Measurements from ENCODE around the gene PLXNA2. TPM values are rescaled to one million over a fixed set of nuclear protein-coding genes. Genes with fewer than 3 reads are reported as not detected.

Gene PLXNA2
- total RNA-seq, 1 donor from 2014 or later: 17.7 TPM

DNA sequence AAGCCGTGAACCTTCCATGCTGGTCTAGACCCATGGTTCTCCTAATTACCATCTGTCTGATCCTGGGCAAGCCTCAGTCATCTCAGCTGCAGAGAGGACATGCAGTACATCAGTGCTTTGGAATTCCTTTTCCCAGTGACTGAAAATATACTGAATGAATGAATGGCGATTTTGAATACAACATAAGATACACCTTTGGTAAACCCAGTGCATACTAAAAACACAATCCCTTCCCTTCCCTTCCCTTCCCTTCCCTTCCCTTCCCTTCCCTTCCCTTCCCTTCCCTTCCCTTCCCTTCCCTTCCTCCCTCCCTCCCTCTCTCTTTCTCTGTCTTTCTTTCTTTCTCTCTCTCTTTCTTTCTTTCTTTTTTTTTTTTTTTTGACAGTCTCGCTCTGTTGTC is 21.3 kb upstream of the PLXNA2 start:
- no peak overlapping the region for H3K27ac Mint-ChIP-seq (ENCODE audit: unreplicated experiment)
- no peaks in the 10 kb centered on the region for H3K36me3 ChIP-seq (ENCODE audit: insufficient read depth, low read length)
- no peak for DNase-seq (ENCODE audit: low read depth)
- H3K9me3 Mint-ChIP-seq (ENCODE audit: unreplicated experiment): peaks cover 1% of the 10 kb centered on the region
- H3K36me3 Mint-ChIP-seq (ENCODE audit: low read depth, unreplicated experiment): no peaks in the 10 kb centered on the region
- no peak overlapping the region for H3K4me3 ChIP-seq (ENCODE audit: insufficient read depth, low read depth, low read length)
- no peak overlapping the region for H3K9ac ChIP-seq (ENCODE audit: low read length)
- peaks cover 29% of the 10 kb centered on the region for H3K27me3 Mint-ChIP-seq (ENCODE audit: low read depth, unreplicated experiment)
- no peaks in the 10 kb centered on the region for H3K4me1 ChIP-seq (ENCODE audit: insufficient read depth, low read length)
- peaks cover 22% of the 10 kb centered on the region for H3K4me1 Mint-ChIP-seq (ENCODE audit: low read depth, unreplicated experiment)
- peaks cover 38% of the 10 kb centered on the region for H3K27me3 ChIP-seq (ENCODE audit: insufficient read depth, low read length)
- no peak for FAIRE-seq
- TF ChIP-seq CTCF (IDR thresholded peaks at IDR 0.05; ENCODE audit: insufficient read depth, low read depth, low read length) (no peak), EZH2 (IDR thresholded peaks at IDR 0.05; ENCODE audit: insufficient read depth, low read length) (no peak)
- H3K27ac ChIP-seq (ENCODE audit: low read depth, low read length): no peak overlapping the region
- H3K4me3 Mint-ChIP-seq (ENCODE audit: unreplicated experiment): no peak overlapping the region
- H3K4me2 ChIP-seq (ENCODE audit: low read length): no peak overlapping the region
- H3K9me3 ChIP-seq (ENCODE audit: insufficient read depth, low read depth, low read length): no peaks in the 10 kb centered on the region
- no peaks in the 10 kb centered on the region for H3K79me2 ChIP-seq (ENCODE audit: insufficient read depth, low read length)
- H4K20me1 ChIP-seq (ENCODE audit: insufficient read depth, low read length): no peaks in the 10 kb centered on the region
- H2AFZ ChIP-seq (ENCODE audit: low read depth, low read length): no peak overlapping the region

- Histone ChIP-seq H2AFZ (ENCODE audit: low read depth, low read length) (no peak overlapping the region), H3K36me3 (ENCODE audit: insufficient read depth, low read length) (no peaks in the 10 kb centered on the region), H3K4me2 (ENCODE audit: low read length) (no peak overlapping the region), H3K9me3 (ENCODE audit: insufficient read depth, low read depth, low read length) (no peaks in the 10 kb centered on the region), H4K20me1 (ENCODE audit: insufficient read depth, low read length) (no peaks in the 10 kb centered on the region), H3K4me3 (ENCODE audit: insufficient read depth, low read depth, low read length) (no peak overlapping the region), H3K27ac (ENCODE audit: low read depth, low read length) (no peak overlapping the region), H3K4me1 (ENCODE audit: insufficient read depth, low read length) (no peaks in the 10 kb centered on the region), H3K9ac (ENCODE audit: low read length) (no peak overlapping the region), H3K79me2 (ENCODE audit: insufficient read depth, low read length) (no peaks in the 10 kb centered on the region), H3K27me3 (ENCODE audit: insufficient read depth, low read length) (peaks cover 37% of the 10 kb centered on the region)
- Mint-ChIP-seq H3K27me3 (ENCODE audit: low read depth, unreplicated experiment) (peaks cover 29% of the 10 kb centered on the region), H3K4me3 (ENCODE audit: unreplicated experiment) (no peak overlapping the region), H3K9me3 (ENCODE audit: unreplicated experiment) (peaks cover 6% of the 10 kb centered on the region), H3K27ac (ENCODE audit: unreplicated experiment) (no peak overlapping the region), H3K4me1 (ENCODE audit: low read depth, unreplicated experiment) (peaks cover 19% of the 10 kb centered on the region), H3K36me3 (ENCODE audit: low read depth, unreplicated experiment) (no peaks in the 10 kb centered on the region)
- TF ChIP-seq EZH2 (IDR thresholded peaks at IDR 0.05; ENCODE audit: insufficient read depth, low read length) (no peak), CTCF (IDR thresholded peaks at IDR 0.05; ENCODE audit: insufficient read depth, low read depth, low read length) (no peak)
- FAIRE-seq (no peak), DNase-seq (ENCODE audit: low read depth) (no peak)
Observed at GRCh38 chr1:208265122-208265469, 20.9 kb upstream of the PLXNA2 start.

- Histone ChIP-seq H3K9me3 (ENCODE audit: insufficient read depth, low read depth, low read length) (no peaks in the 10 kb centered on the region), H3K27ac (ENCODE audit: low read depth, low read length) (no peak overlapping the region), H3K9ac (ENCODE audit: low read length) (no peak overlapping the region), H2AFZ (ENCODE audit: low read depth, low read length) (no peak overlapping the region), H3K79me2 (ENCODE audit: insufficient read depth, low read length) (no peaks in the 10 kb centered on the region), H4K20me1 (ENCODE audit: insufficient read depth, low read length) (no peaks in the 10 kb centered on the region), H3K4me3 (ENCODE audit: insufficient read depth, low read depth, low read length) (no peak overlapping the region), H3K27me3 (ENCODE audit: insufficient read depth, low read length) (peaks cover 32% of the 10 kb centered on the region), H3K36me3 (ENCODE audit: insufficient read depth, low read length) (no peaks in the 10 kb centered on the region), H3K4me1 (ENCODE audit: insufficient read depth, low read length) (no peaks in the 10 kb centered on the region), H3K4me2 (ENCODE audit: low read length) (no peak overlapping the region)
- H3K9me3 Mint-ChIP-seq (ENCODE audit: unreplicated experiment): peaks cover 6% of the 10 kb centered on the region
- FAIRE-seq (no peak), DNase-seq (ENCODE audit: low read depth) (peak; percentile 9)
- TF ChIP-seq CTCF (IDR thresholded peaks at IDR 0.05; ENCODE audit: insufficient read depth, low read depth, low read length): no peak
- no peak for TF ChIP-seq EZH2 (IDR thresholded peaks at IDR 0.05; ENCODE audit: insufficient read depth, low read length)
- peaks cover 29% of the 10 kb centered on the region for H3K27me3 Mint-ChIP-seq (ENCODE audit: low read depth, unreplicated experiment)
- H3K4me1 Mint-ChIP-seq (ENCODE audit: low read depth, unreplicated experiment): peaks cover 14% of the 10 kb centered on the region
- H3K4me3 Mint-ChIP-seq (ENCODE audit: unreplicated experiment): no peak overlapping the region
- H3K27ac Mint-ChIP-seq (ENCODE audit: unreplicated experiment): no peak overlapping the region
- H3K36me3 Mint-ChIP-seq (ENCODE audit: low read depth, unreplicated experiment): no peaks in the 10 kb centered on the region
Observed at GRCh38 chr1:208264469-208265121, 20.4 kb upstream of the PLXNA2 start.

Measured in astrocyte (in vitro differentiated cells and primary cell).